Peyer's patch (tissue), 4 donors: ENCODE results near the gene SPRYD7. TPM values are rescaled to one million over a fixed set of nuclear protein-coding genes. Genes with fewer than 3 reads are reported as not detected.
"Not testable (repeated sequence)": the region's sequence is repeated elsewhere in the genome, so short reads cannot be mapped to it uniquely, and the experiment has no call there.

Experiments
- DNase-seq, 3 donors: peaks; one replicate each; pipeline ENCODE4 v3.0.0-alpha.2; 2017 to 2019
- H3K27ac ChIP-seq, 4 donors: fragments of 200-600 bp; sonication (generic); one replicate each; pipeline ENCODE4 v1.5.1; 2016 to 2019
- H3K27me3 ChIP-seq, 2 donors: fragments of 200-600 bp; sonication (generic); one replicate each; pipeline ENCODE4 v1.5.1; 2019
- H3K36me3 ChIP-seq, 3 donors: fragments of 200-600 bp; sonication (generic); one replicate each; pipeline ENCODE4 v1.5.1; 2016 to 2019
- H3K4me1 ChIP-seq, 4 donors: fragments of 200-600 bp; sonication (generic); one replicate each; pipeline ENCODE4 v1.5.1; 2016 to 2019
- H3K4me3 ChIP-seq, 4 donors: fragments of 200-600 bp; sonication (generic); 1 replicate in 3 of 4; 2 replicates in 1 of 4; pipeline ENCODE4 v1.5.1; 2016 to 2019; ENCODE audit warnings: mild to moderate bottlenecking in 1 of 4
- H3K9me3 ChIP-seq, 4 donors: fragments of 200-600 bp; sonication (generic); one replicate each; pipeline ENCODE4 v1.5.1; 2016 to 2019; ENCODE audit warnings: mild to moderate bottlenecking in 1 of 4
- POLR2A ChIP-seq, 2 donors: fragments of 450-650 bp; IDR thresholded peaks; one replicate each; pipeline ENCODE4 v1.5.1; 2017; ENCODE audit warnings: antibody characterized with exemption in 2 of 2, mild to moderate bottlenecking in 2 of 2, moderate library complexity in 2 of 2
- total RNA-seq, 4 donors: library from RNA; depleted of rRNA; stranded (reverse); fragments of >200 nt; gene quantifications; one replicate each; pipeline ENCODE4 v1.1.0, GENCODE V29; 2016
- TF ChIP-seq, protein P1 (sequence below), 6 experiments: fragments of 450-650 bp in 4 of 6; fragments of 200-600 bp in 2 of 6; sonication (generic) in 1 of 6; IDR thresholded peaks; one replicate each; pipeline ENCODE4 v1.5.1; 2017 to 2019; ENCODE audit warnings: antibody characterized with exemption in 6 of 6, mild to moderate bottlenecking in 3 of 6, moderate library complexity in 1 of 6

The SPRYD7 gene
- total RNA-seq, 4 donors from 2014 or later, result 5.8 to 10.3 (median 7.3) TPM

DNA sequence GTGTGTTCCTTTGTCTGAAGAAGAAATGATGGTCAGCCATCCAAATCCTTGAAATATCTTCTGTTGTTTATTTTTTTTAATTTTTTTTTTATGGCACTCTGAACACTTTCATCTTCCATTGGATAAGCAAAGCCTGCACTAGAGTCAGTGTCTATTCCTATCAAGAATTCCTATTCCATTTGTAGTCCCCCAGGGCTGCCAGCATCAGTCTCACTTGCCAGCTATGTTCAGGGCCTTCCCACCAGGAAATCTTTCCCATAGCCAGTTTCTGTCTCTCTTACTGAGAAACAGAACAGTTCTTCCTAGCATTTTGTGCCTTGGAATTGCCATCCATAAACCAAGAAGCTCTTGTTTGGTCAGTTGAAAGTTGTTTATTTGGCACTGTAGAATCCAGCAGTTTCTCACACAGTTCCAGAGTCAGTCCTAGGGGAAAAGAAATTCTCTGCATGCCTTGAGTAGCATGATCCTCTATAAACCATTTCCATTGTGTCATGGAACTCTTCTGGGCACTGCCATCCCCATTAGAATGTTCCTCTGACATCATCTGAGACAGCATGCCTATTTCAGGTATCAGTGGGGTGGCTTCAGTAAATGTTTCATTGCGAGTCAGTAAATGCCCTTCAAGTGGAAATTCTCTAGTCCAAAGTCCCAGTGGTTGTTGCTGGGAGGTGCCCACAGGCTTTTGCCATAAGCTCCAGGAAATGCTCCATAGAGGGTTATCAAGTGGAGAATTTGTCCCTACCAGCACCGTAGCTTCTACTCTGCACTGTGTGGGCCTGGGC lies 18.7 kb upstream of the SPRYD7 start:
- Histone ChIP-seq H3K36me3 (no peaks in the 10 kb centered on the region), H3K27me3 (no peaks in the 10 kb centered on the region), H3K27ac (peak overlapping the region in 2 of 4 donors; percentile 48 to 50), H3K4me1 (peaks cover 0 to 16% (median 0%) of the 10 kb centered on the region in 4 donors), H3K4me3 (no peak overlapping the region), H3K9me3 (no peaks in the 10 kb centered on the region)
- DNase-seq, result peak in 2 of 3 donors; percentile 51 to 58
- TF ChIP-seq, protein P1, sequence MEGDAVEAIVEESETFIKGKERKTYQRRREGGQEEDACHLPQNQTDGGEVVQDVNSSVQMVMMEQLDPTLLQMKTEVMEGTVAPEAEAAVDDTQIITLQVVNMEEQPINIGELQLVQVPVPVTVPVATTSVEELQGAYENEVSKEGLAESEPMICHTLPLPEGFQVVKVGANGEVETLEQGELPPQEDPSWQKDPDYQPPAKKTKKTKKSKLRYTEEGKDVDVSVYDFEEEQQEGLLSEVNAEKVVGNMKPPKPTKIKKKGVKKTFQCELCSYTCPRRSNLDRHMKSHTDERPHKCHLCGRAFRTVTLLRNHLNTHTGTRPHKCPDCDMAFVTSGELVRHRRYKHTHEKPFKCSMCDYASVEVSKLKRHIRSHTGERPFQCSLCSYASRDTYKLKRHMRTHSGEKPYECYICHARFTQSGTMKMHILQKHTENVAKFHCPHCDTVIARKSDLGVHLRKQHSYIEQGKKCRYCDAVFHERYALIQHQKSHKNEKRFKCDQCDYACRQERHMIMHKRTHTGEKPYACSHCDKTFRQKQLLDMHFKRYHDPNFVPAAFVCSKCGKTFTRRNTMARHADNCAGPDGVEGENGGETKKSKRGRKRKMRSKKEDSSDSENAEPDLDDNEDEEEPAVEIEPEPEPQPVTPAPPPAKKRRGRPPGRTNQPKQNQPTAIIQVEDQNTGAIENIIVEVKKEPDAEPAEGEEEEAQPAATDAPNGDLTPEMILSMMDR (IDR thresholded peaks at IDR 0.05), result no peak
- no peak for TF ChIP-seq POLR2A (IDR thresholded peaks at IDR 0.05)

DNA sequence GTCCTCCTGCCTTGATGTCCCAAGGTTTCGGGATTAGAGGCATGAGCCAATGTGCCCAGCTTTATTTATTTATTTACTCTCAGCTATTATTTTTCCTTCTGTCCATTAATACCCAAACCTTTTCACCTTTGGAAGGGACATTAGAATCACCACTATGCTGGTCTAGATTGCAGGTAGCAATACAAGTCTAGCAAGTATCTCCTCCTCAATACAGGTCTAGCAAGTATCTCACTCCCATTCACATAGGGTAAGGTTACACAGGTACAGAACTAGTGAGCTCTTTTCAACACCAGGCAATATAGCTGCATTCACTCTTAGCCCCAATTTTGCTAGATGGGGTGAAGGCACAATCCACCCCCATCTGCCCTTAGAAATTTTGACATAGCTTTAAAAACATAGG lies 17.4 kb upstream of the SPRYD7 start:
- no peaks in the 10 kb centered on the region for H3K27me3 ChIP-seq
- peaks cover 0 to 16% (median 0%) of the 10 kb centered on the region in 4 donors for H3K4me1 ChIP-seq
- H3K4me3 ChIP-seq, result no peak overlapping the region
- H3K9me3 ChIP-seq, result no peaks in the 10 kb centered on the region
- TF ChIP-seq POLR2A (IDR thresholded peaks at IDR 0.05), result no peak
- TF ChIP-seq, protein P1 (IDR thresholded peaks at IDR 0.05), result no peak
- no peak overlapping the region for H3K27ac ChIP-seq
- H3K36me3 ChIP-seq, result no peaks in the 10 kb centered on the region
- no peak for DNase-seq

DNA sequence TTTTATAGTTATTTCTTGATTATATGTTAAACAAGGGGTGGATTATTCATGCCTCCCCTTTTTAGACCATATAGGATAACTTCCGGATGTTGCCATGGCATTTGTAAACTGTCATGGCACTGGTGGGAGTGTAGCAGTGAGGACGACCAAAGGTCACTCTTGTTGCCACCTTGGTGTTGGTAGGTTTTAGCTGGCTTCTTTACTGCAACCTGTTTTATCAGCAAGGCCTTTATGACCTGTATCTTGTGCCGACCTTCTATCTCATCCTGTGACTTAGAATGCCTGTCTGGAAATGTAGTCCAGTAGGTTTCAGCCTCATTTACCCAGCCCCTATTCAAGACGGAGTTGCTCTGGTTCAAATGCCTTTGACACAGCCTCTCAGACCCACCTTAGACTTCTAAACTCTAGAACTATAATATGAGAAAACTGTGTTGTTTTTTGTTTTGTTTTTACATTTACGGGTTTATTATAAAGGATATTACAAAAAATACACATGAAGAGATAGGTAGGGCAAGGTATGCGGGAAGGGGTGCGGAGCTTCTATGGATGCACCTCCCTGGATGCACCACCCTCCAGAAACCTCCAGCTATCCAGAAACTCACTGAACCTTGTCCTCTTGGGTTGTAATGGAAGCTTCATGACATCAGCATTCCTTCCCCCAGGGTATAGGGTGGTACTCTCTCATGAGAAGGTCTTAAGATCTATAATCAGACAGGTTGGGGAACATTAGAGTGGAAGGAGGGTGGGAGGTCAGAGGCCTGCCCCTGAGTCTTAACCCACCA lies 15.8 kb upstream of the SPRYD7 start:
- TF ChIP-seq, protein P1 (IDR thresholded peaks at IDR 0.05), result no peak
- TF ChIP-seq POLR2A (IDR thresholded peaks at IDR 0.05), result no peak
- Histone ChIP-seq H3K4me3 (no peak overlapping the region), H3K27ac (peak overlapping the region in 2 of 4 donors; percentile 16 to 46), H3K4me1 (peaks cover 0 to 16% (median 0%) of the 10 kb centered on the region in 4 donors), H3K9me3 (no peaks in the 10 kb centered on the region), H3K36me3 (no peaks in the 10 kb centered on the region), H3K27me3 (no peaks in the 10 kb centered on the region)
- peak in 1 of 3 donors; percentile 47 for DNase-seq

DNA sequence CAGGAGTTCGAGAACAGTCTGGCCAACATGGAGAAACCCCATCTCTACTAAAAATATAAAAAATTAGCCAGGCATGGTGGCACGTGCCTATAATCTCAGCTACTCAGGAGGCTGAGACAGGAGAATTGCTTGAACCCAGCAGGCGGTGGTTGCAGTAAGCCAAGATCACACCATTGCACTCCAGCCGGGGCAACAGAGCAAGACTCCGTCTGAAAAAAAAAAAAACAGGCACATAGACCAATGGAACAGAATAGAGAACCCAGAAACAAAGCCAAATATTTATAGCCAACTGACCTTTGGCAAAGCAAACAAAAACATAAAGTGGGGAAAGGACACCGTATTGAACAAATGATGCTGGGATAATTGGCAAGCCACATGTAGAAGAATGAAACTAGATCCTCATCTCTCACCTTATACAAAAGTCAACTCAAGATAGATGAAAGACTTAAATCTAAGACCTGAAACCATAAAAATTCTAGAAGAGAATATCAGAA lies 12.7 kb upstream of the SPRYD7 start:
- not testable (repeated sequence) for H3K27ac ChIP-seq, H3K9me3 ChIP-seq, H3K36me3 ChIP-seq, H3K27me3 ChIP-seq, DNase-seq, H3K4me3 ChIP-seq, H3K4me1 ChIP-seq

DNA sequence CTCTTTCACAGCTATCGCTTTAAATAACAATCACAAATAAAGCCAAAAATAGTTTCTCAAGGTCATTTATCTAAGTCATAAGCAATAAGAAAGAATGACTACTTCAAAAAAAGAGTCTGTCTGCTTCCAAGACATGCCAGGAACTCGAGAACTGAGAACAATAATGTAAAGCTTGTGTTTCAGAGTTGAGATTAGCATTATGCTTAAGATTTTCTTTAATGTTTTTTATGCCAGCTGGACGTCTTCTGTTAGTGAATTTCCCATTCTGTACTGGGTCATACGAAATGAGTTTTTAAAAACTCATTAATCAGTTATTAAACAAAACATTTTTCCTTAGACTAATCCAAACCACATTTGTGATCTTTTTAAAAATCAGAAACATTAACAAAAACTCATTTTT lies 3.2 kb upstream of the SPRYD7 start:
- no peaks in the 10 kb centered on the region for H3K27me3 ChIP-seq
- peak overlapping the region in 1 of 4 donors; percentile 21 for H3K4me3 ChIP-seq
- no peak for TF ChIP-seq POLR2A (IDR thresholded peaks at IDR 0.05)
- TF ChIP-seq, protein P1 (IDR thresholded peaks at IDR 0.05), result no peak
- DNase-seq, result no peak
- H3K4me1 ChIP-seq, result peaks cover 0 to 16% (median 0%) of the 10 kb centered on the region in 4 donors
- H3K27ac ChIP-seq, result peak overlapping the region in 3 of 4 donors; percentile 45 to 85 (median 80)
- H3K9me3 ChIP-seq, result no peaks in the 10 kb centered on the region
- H3K36me3 ChIP-seq, result no peaks in the 10 kb centered on the region

DNA sequence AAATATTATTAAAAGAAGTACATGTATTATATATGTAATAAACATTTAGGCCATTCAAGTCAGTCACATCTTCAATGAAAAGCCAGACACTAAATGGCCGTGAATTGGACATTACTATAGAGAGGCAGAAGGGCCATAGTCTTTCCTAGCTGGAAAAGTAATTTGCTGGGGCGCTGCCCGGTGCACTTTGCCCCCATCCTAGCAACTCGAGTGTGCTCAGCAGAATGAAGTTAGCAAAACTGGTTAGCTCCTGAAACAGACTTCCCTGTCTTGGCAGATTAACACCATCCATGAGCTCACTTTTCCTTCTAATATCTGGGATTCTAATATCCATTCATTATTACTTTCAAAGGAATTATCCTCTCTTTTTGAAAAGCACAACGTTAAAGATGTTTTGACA lies 2.8 kb upstream of the SPRYD7 start:
- DNase-seq, result peak in 2 of 3 donors; percentile 89 to 91
- H3K4me3 ChIP-seq, result peak overlapping the region in 1 of 4 donors; percentile 21
- peak in 1 of 2 donors; percentile 34 for TF ChIP-seq POLR2A (IDR thresholded peaks at IDR 0.05)
- TF ChIP-seq, protein P1 (IDR thresholded peaks at IDR 0.05), result no peak

More for the DNA sequence above, 2.8 kb upstream of the SPRYD7 start:
- peaks cover 0 to 16% (median 0%) of the 10 kb centered on the region in 4 donors for H3K4me1 ChIP-seq
- no peaks in the 10 kb centered on the region for H3K27me3 ChIP-seq
- no peaks in the 10 kb centered on the region for H3K36me3 ChIP-seq
- peak overlapping the region in 3 of 4 donors; percentile 45 to 85 (median 80) for H3K27ac ChIP-seq
- H3K9me3 ChIP-seq, result no peaks in the 10 kb centered on the region
